Nephron progenitor cell (in vitro differentiated cells): ENCODE data around the gene PSMD2.

Experiments
- DNase-seq: peaks from one replicate; pipeline ENCODE4 v3.0.0; 2021
- H3K27ac Mint-ChIP-seq: 2 replicates; pipeline ENCODE4 v1.8.0; 2021; ENCODE audit warnings: mild to moderate bottlenecking, moderate library complexity, mixed read lengths
- H3K27me3 Mint-ChIP-seq: 2 replicates; pipeline ENCODE4 v1.8.0; 2021; ENCODE audit warnings: mild to moderate bottlenecking, low read depth, mixed read lengths; ENCODE audit not compliant: poor library complexity
- H3K36me3 Mint-ChIP-seq: 2 replicates; pipeline ENCODE4 v1.8.0; 2021; ENCODE audit warnings: low read depth, mixed read lengths
- H3K4me1 Mint-ChIP-seq: 2 replicates; pipeline ENCODE4 v1.8.0; 2021; ENCODE audit warnings: mixed read lengths
- H3K4me3 Mint-ChIP-seq: 2 replicates; pipeline ENCODE4 v1.8.0; 2021; ENCODE audit warnings: mild to moderate bottlenecking, moderate library complexity, mixed read lengths
- H3K9me3 Mint-ChIP-seq: 2 replicates; pipeline ENCODE4 v1.8.0; 2021; ENCODE audit warnings: mild to moderate bottlenecking, moderate library complexity, mixed read lengths
- CTCF ChIP-seq: fragments of 200-600 bp; sonication (generic); IDR thresholded peaks from 2 replicates; pipeline ENCODE4 v1.5.0; 2021; ENCODE audit warnings: antibody characterized with exemption

PSMD2 gene

DNA sequence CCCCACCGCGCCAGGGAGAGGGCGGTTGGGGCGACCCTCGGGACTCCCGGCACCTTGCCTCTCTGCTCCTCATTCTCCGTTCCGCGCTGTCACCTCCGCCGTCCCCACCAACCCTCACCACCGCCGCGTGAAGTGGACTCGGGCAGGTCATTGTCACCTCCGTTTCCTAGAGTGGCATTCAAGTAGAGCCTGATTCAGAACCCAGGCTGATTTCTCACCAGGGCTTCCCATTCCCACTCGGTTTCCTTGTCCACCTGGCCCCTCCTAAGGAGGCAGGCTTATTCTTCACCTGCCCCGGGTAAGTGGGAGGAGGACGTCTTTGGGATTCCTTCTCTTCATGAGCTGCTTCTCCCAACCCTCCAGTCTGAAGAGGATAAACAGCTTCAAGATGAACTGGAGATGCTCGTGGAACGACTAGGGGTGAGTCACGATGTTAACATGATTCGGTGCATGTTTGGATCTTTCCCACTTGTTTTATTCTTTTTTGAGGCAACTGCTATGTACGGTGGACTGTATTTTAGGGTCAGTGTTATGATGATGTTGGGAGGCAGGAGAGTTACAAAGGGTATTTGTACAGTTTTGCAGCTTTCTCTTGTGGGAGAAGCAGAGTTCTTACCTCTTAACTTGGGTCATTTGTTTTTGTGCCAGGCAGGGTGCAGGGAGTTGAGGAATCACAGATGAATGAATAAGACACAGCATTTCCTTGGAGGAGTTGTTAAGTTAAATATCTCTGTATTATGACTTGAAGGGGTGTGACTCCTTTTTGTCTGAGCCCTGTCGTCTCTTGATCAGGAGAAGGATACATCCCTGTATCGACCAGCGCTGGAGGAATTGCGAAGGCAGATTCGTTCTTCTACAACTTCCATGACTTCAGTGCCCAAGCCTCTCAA lies 692 bp downstream of the PSMD2 start:
- no peak for TF ChIP-seq CTCF
- H3K27ac Mint-ChIP-seq = peak overlapping the region; percentile 98
- H3K4me1 Mint-ChIP-seq = peaks cover 15% of the 10 kb centered on the region
- peak overlapping the region; percentile 98 for H3K4me3 Mint-ChIP-seq
- H3K27me3 Mint-ChIP-seq = peaks cover 37% of the 10 kb centered on the region
- no peaks in the 10 kb centered on the region for H3K9me3 Mint-ChIP-seq
- peaks cover 42% of the 10 kb centered on the region for H3K36me3 Mint-ChIP-seq
- DNase-seq = no peak

GRCh38 chr3:184300378-184300720 lies 1.3 kb downstream of the PSMD2 start:
- H3K4me1 Mint-ChIP-seq = peaks cover 15% of the 10 kb centered on the region
- DNase-seq = no peak
- TF ChIP-seq CTCF = no peak
- peaks cover 32% of the 10 kb centered on the region for H3K27me3 Mint-ChIP-seq
- no peak overlapping the region for H3K27ac Mint-ChIP-seq
- H3K9me3 Mint-ChIP-seq = no peaks in the 10 kb centered on the region
- H3K36me3 Mint-ChIP-seq = peaks cover 46% of the 10 kb centered on the region
- peak overlapping the region; percentile 98 for H3K4me3 Mint-ChIP-seq

DNA sequence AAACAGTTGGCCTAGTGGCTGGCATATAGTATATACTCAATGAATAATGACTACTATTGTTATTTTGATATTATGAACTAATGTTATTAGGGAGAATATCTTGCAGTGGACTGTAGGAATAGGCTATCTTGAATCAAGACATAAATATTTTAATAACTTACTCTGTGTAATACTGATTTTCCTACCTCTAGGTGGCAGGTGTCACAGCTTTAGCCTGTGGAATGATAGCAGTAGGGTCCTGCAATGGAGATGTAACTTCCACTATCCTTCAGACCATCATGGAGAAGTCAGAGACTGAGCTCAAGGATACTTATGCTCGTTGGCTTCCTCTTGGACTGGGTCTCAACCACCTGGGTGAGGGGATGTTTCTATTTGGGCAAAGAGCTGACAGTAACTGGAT lies 6.5 kb downstream of the PSMD2 start:
- H3K36me3 Mint-ChIP-seq = peaks cover 86% of the 10 kb centered on the region
- H3K9me3 Mint-ChIP-seq = no peaks in the 10 kb centered on the region
- no peak overlapping the region for H3K27ac Mint-ChIP-seq
- no peak for DNase-seq
- H3K4me3 Mint-ChIP-seq = no peak overlapping the region
- no peak for TF ChIP-seq CTCF
- H3K27me3 Mint-ChIP-seq = no peaks in the 10 kb centered on the region
- H3K4me1 Mint-ChIP-seq = peaks cover 4% of the 10 kb centered on the region

- Mint-ChIP-seq H3K36me3 (peaks cover 79% of the 10 kb centered on the region), H3K4me3 (no peak overlapping the region), H3K27me3 (no peaks in the 10 kb centered on the region), H3K9me3 (no peaks in the 10 kb centered on the region), H3K4me1 (no peaks in the 10 kb centered on the region), H3K27ac (no peak overlapping the region)
- no peak for DNase-seq
- no peak for TF ChIP-seq CTCF
Observed at GRCh38 chr3:184306341-184306972, 7.4 kb downstream of the PSMD2 start.

DNA sequence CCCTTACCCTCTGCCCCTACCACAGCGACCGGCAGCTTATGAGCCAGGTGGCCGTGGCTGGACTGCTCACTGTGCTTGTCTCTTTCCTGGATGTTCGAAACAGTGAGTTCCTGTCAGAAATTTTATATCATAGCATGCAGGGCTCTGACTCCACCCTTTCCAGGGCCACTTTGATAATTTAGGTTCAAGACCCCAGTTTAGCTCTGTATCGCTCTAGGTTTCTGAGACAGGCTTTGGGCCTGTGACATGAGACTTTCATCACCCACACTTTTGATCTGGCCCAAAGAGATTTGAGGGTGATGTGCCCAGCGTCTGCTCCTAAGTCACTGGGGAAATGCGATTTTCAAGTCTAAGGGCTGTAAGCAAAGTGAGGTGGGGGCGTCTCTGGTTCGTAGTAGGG lies 8.9 kb downstream of the PSMD2 start:
- Mint-ChIP-seq H3K36me3 (peaks cover 64% of the 10 kb centered on the region), H3K27me3 (no peaks in the 10 kb centered on the region), H3K4me1 (no peaks in the 10 kb centered on the region), H3K27ac (peak overlapping the region; percentile 52), H3K9me3 (no peaks in the 10 kb centered on the region), H3K4me3 (no peak overlapping the region)
- TF ChIP-seq CTCF = no peak
- no peak for DNase-seq

DNA sequence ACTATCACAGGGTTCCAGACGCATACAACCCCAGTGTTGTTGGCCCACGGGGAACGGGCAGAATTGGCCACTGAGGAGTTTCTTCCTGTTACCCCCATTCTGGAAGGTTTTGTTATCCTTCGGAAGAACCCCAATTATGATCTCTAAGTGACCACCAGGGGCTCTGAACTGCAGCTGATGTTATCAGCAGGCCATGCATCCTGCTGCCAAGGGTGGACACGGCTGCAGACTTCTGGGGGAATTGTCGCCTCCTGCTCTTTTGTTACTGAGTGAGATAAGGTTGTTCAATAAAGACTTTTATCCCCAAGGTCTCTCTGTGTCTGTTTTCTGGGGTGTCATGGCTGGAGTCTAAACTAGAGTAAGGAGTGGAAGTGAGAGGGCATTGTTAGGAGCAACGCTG lies 9.7 kb downstream of the PSMD2 start:
- Mint-ChIP-seq H3K4me1 (no peaks in the 10 kb centered on the region), H3K27me3 (peaks cover 3% of the 10 kb centered on the region), H3K4me3 (no peak overlapping the region), H3K27ac (peak overlapping the region; percentile 52), H3K9me3 (no peaks in the 10 kb centered on the region), H3K36me3 (peaks cover 56% of the 10 kb centered on the region)
- no peak for TF ChIP-seq CTCF
- DNase-seq = no peak
